Measurements from ENCODE around the gene ALDH1L2.

DNA sequence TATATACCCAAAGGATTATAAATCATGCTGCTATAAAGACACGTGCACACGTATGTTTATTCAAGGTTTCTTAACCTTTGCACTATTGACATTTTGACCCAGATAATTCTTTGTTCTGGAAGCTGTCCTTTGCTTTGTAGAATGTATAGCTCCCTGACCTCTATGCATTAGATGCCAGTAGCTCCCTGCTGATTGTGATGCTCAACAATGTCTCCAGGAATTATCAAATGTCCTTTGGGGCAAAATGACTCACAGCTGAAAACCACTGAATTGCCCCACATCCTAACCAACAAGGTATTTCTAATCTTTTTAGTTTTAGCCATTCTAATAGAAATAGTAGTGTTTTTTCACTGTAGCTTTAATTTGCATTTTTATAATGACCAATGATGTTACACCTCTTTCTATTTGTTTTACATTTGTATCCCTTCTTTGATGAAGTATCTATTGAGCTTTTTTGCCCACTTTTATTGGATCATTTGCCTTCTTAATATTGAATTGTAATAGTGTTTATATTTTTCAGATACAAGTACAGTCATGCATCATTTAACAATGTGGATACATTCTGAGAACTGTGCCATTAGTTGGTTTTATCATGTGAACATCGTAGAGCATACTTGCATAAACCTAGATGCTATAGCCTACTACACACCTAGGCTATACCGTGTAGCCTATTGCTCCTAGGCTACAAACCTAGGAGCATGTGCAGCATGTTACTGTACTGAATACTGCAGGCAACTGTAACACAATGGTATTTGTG, 108.5 kb downstream of the ALDH1L2 start:
- TF ChIP-seq, protein P1, sequence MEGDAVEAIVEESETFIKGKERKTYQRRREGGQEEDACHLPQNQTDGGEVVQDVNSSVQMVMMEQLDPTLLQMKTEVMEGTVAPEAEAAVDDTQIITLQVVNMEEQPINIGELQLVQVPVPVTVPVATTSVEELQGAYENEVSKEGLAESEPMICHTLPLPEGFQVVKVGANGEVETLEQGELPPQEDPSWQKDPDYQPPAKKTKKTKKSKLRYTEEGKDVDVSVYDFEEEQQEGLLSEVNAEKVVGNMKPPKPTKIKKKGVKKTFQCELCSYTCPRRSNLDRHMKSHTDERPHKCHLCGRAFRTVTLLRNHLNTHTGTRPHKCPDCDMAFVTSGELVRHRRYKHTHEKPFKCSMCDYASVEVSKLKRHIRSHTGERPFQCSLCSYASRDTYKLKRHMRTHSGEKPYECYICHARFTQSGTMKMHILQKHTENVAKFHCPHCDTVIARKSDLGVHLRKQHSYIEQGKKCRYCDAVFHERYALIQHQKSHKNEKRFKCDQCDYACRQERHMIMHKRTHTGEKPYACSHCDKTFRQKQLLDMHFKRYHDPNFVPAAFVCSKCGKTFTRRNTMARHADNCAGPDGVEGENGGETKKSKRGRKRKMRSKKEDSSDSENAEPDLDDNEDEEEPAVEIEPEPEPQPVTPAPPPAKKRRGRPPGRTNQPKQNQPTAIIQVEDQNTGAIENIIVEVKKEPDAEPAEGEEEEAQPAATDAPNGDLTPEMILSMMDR (IDR thresholded peaks at IDR 0.05; ENCODE audit: low read depth, low read length, missing input control), result no peak
- TF ChIP-seq ATF3 (IDR thresholded peaks at IDR 0.05), result no peak
- TF ChIP-seq TAF1 (conservative IDR thresholded peaks at IDR 0.05), result no peak
- no peak for TF ChIP-seq REST (IDR thresholded peaks at IDR 0.05)
